ENCODE data around the gene TMEM59.
"Not testable (repeated sequence)": the region's sequence is repeated elsewhere in the genome, so short reads cannot be mapped to it uniquely, and the experiment has no call there.

TMEM59 gene

DNA sequence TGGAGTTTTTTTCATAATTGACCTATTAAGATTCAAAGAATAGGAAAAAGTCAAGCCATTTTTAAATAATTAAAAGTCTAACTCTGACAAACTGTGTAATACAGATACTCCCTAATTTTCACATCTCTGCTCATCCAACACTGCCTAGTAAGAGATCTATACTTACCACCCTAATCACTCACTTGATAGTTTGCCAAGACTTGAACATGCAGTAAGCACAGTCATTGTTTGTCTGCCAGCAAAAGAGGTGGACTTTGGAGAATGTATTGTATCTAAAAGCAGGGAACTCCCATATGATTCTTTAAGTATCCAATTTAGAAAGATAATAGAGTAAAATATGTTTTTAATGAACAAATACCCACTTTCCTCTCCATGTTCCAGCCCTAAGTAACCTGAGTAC lies 15.5 kb downstream of the TMEM59 start:
- no peak for TF ChIP-seq ZNF274 (IDR thresholded peaks at IDR 0.05; ENCODE audit: low read depth, low read length)
- no peak overlapping the region for H3K4me3 ChIP-seq (ENCODE audit: low read length)

DNA sequence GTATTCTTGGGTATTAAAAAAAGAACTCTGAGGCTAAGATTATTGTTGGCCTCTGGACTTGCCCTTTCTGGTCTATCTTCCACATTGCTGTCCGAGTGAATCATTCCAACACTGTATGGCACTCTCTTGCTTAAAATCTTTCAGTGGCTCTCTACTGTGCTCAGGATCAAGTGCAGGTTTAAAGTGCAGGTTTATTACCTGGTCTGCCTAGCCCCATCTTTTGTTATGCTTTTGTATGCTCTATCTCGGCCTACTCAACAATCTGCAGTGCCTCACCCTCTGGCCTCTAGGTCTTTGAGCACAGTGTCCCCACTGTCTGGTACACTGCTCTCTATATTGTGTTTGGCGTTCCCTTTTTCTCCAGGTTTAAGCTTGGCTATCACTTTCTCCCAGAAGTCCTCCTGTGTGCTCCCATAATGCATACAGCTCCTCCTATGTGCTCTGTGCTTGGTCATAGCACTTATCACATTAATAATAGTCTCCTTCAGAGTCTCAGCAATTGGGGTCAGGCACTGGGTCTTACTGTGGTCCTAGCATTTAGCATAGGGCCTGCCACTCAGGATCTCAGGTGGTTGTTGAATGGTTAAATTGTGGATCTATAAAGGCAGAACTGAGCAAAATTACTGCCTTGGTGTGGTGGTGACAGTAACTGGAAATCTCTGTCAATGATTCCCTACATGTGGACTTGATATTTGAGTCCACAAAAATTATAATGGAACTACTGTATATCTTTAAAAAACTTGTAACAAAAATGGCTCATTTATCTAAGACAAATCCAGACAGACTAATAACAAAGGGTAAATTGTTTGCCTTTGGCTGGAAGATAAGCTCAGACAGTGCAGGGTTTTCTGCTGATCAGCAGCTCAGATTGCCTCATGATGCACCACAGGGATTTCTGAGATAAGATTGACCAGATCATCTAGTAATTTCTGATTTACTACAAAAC lies 24.4 kb downstream of the TMEM59 start:
- no peak overlapping the region for H3K4me3 ChIP-seq (ENCODE audit: low read length)
- TF ChIP-seq ZNF274 (IDR thresholded peaks at IDR 0.05; ENCODE audit: low read depth, low read length) = no peak

DNA sequence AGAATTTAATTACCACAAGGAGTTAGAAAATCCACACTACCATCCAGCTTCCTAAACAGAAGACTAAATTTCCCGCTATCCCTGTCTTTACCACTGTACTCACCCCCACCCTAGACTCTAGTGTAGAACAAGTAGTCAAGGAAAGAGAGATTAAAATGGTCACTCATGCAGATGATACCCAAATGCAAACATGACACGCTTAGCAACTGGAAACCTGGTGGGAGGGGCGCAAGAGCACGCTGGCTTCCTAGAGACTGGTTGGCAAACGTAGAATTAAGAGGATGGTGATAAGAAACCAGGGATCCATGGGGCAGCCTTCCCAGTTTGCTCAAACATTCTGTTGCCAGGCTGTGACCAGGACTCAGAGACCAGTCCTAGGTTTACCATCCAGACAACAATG lies 25.2 kb downstream of the TMEM59 start:
- H3K4me3 ChIP-seq (ENCODE audit: low read length) = no peak overlapping the region
- TF ChIP-seq ZNF274 (IDR thresholded peaks at IDR 0.05; ENCODE audit: low read depth, low read length) = no peak

DNA sequence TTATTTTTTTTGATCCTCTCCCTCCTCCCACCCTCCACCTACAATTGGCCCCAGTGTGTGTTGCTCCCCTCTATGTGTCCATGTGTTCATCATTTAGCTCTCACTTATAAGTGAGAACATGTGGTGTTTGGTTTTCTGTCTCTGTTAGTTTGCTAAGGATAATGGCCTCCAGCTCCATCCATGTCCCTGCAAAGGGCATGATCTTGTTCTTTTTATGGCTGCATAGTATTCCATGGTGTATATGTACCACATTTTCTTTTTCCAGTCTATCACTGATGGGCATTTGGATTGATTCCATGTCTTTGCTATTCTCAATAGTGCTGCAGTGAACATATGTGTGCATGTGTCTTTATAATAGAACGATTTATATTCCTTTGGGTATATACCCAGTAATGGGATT lies 28.2 kb downstream of the TMEM59 start:
- H3K4me3 ChIP-seq (ENCODE audit: low read length) = not testable (repeated sequence)

DNA sequence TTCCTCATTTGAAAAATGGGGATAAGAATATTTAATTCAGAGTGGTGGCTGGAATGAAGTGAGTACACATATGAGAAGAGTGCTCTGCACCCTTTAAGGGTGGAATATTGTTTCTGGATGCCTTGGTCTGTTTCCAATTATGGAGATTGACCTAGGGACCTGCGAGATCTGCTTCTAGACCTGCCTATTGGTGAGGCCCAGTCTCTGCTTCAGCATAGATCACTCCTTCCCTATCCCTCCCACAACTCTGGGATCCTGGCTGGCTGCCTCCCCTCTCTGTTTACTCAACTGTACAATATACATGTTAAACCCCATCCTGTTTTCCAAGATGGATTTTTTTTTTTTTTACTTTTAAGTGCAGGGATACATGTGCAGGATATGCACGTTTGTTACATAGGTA lies 28.6 kb downstream of the TMEM59 start:
- no peak for TF ChIP-seq ZNF274 (IDR thresholded peaks at IDR 0.05; ENCODE audit: low read depth, low read length)
- no peak overlapping the region for H3K4me3 ChIP-seq (ENCODE audit: low read length)

GRCh38 chr1:54019562-54020176 lies 33.3 kb downstream of the TMEM59 start:
- H3K4me3 ChIP-seq (ENCODE audit: low read length) = not testable (repeated sequence)

- TF ChIP-seq ZNF274 (IDR thresholded peaks at IDR 0.05; ENCODE audit: low read depth, low read length) = no peak
Observed at GRCh38 chr1:54018635-54019034, 34.4 kb downstream of the TMEM59 start.

GRCh38 chr1:54017979-54018378 lies 35.0 kb downstream of the TMEM59 start, which contains the start of gene LDLRAD1:
TSS of gene LDLRAD1 (minus strand) at chr1:54018186. CDS start at chr1:54018112, 74 bp downstream.
- no peak within 1 kb of the TSS for H3K4me3 ChIP-seq (ENCODE audit: low read length)
- no peak for TF ChIP-seq ZNF274 (IDR thresholded peaks at IDR 0.05; ENCODE audit: low read depth, low read length)

More at GRCh38 chr1:54018635-54019034, 34.4 kb downstream of the TMEM59 start:
- no peak overlapping the region for H3K4me3 ChIP-seq (ENCODE audit: low read length)

DNA sequence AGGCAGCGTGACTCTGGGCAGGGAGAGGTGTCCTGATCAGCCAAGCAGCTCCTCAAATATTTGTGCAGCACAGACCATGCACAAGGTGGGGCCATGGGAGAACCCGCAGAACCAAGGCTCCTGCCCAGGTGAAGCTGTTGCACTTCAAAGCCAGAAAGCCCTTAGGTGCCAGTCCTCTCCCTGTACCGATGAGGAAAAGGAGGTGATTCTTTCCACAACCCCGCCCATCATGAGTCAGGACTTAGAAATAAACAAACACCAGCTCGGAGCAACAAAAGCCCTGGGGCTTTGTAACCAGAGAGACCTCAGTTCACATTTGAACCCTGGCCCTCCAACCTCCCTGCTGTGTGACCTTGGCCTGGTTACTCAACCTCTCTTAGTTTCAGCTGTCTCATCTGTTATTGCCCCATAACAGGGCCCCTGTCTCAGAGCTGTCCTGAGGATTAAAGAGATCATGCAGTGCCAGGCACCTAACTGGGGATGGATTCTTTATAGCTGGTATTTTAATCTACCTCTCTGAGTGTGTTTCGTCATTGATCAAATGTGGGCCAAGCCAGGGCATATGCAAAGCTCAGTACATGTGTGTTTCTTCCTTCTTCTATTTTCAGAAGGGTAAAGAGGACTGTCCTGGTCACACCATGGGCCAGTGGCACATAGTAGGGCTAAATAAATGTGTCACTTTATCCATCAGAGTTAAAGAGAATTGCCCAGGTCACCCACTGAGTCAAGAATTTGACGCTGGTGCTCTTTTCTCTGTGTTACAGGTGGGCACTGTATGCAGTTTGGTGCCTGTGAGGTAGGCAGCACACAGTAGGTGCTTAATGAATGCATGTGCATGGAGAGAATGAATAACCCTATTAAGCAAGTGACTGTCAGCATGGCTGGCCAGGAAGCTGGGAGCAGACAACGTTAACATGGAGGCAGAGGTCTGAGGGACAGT lies 36.4 kb downstream of the TMEM59 start:
- TF ChIP-seq ZNF274 (IDR thresholded peaks at IDR 0.05; ENCODE audit: low read depth, low read length) = no peak
- no peak overlapping the region for H3K4me3 ChIP-seq (ENCODE audit: low read length)

- no peak overlapping the region for H3K4me3 ChIP-seq (ENCODE audit: low read length)
- no peak for TF ChIP-seq ZNF274 (IDR thresholded peaks at IDR 0.05; ENCODE audit: low read depth, low read length)
Observed at GRCh38 chr1:54014009-54014629, 38.9 kb downstream of the TMEM59 start.

DNA sequence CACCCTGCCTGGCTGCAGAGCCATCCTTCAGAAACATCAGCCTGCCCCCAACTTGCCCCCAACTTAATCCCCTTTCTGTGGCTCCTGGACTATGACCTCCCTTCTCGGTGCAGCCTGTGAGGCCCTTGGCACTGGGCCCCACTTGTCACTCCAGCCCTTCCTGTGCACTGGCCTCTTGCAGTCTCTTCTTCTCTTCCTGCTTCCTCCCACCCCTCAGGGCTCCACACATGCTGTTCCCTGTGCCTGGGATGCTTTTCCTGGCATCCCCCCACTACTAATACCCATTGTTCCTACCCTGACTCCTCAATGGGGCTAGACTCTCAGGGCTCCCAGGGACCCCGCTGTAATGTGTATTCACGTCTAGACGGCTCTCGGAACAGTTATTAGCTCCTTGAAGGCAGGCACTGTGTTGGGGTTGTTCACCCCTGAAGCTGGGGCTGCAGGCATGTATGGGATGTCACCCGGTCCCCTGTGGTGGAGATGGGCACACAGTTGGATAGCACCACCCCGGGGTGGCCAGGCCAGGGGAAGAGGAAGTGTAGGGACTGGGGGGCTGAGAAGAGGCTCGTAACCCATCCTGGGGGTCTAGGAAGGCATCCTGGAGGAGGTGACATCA lies 39.5 kb downstream of the TMEM59 start:
- no peak overlapping the region for H3K4me3 ChIP-seq (ENCODE audit: low read length)
- no peak for TF ChIP-seq ZNF274 (IDR thresholded peaks at IDR 0.05; ENCODE audit: low read depth, low read length)

GRCh38 chr1:54012863-54013262 lies 40.1 kb downstream of the TMEM59 start:
- H3K4me3 ChIP-seq (ENCODE audit: low read length) = no peak overlapping the region
- TF ChIP-seq ZNF274 (IDR thresholded peaks at IDR 0.05; ENCODE audit: low read depth, low read length) = no peak

DNA sequence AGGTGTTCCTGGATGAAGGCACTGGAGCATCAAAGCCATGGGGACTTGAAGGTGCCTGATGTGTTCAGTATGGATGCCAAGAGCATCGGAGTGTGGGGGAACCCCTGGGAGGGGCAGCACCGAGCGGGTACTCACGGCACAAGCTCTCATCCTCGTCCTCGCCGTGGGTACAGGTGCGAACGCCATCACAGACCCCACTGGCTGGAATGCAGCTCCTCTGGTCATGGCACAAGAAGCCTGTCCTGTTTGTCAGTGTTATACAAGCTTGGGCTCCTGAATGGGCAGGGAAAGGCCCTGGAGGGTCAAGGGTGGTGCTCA lies 41.0 kb downstream of the TMEM59 start:
- no peak for TF ChIP-seq ZNF274 (IDR thresholded peaks at IDR 0.05; ENCODE audit: low read depth, low read length)
- H3K4me3 ChIP-seq (ENCODE audit: low read length) = no peak overlapping the region

All from GM08714 (cell line).